ENCODE measurements around the gene KCNK7. TPM values are rescaled to one million over a fixed set of nuclear protein-coding genes. Genes with fewer than 3 reads are reported as not detected.
"Not testable (repeated sequence)": the region's sequence is repeated elsewhere in the genome, so short reads cannot be mapped to it uniquely, and the experiment has no call there.

Gene KCNK7
- total RNA-seq, 1 donor from 2014 or later = 1.7 TPM

GRCh38 chr11:65571420-65571819 is 24.2 kb downstream of the KCNK7 start:
- H3K9me3 ChIP-seq = no peaks in the 10 kb centered on the region
- no peak for ATAC-seq
- TF ChIP-seq CTCF (IDR thresholded peaks at IDR 0.05) = no peak
- intact Hi-C loops (cut with DNase I) = no loop called here
- H3K27ac ChIP-seq = peak overlapping the region; percentile 94
- H3K27me3 ChIP-seq (ENCODE audit: low read depth) = no peaks in the 10 kb centered on the region
- peak overlapping the region; percentile 81 for H3K4me3 ChIP-seq
- peaks cover 3% of the 10 kb centered on the region for H3K36me3 ChIP-seq
- H3K4me1 ChIP-seq = peaks cover 56% of the 10 kb centered on the region
- DNase-seq = no peak

GRCh38 chr11:65569973-65570918 is 25.4 kb downstream of the KCNK7 start, which contains the start of gene ZNRD2:
Gene ZNRD2 (plus strand): TSS chr11:65570477. CDS start chr11:65570492, 15 bp downstream.
- DNase-seq (peak; percentile 99), ATAC-seq (peak; percentile 89 to 91)
- intact Hi-C loops (cut with DNase I) = no loop called here
- peak within 1 kb of the TSS; percentile 81 for H3K4me3 ChIP-seq
- no peaks in the 10 kb centered on the region for H3K9me3 ChIP-seq
- peaks cover 60% of the 10 kb centered on the region for H3K4me1 ChIP-seq
- peaks cover 3% of the 10 kb centered on the region for H3K36me3 ChIP-seq
- no peaks in the 10 kb centered on the region for H3K27me3 ChIP-seq (ENCODE audit: low read depth)
- H3K27ac ChIP-seq = peak within 1 kb of the TSS; percentile 94
- TF ChIP-seq CTCF (IDR thresholded peaks at IDR 0.05) = peak; percentile 49

DNA sequence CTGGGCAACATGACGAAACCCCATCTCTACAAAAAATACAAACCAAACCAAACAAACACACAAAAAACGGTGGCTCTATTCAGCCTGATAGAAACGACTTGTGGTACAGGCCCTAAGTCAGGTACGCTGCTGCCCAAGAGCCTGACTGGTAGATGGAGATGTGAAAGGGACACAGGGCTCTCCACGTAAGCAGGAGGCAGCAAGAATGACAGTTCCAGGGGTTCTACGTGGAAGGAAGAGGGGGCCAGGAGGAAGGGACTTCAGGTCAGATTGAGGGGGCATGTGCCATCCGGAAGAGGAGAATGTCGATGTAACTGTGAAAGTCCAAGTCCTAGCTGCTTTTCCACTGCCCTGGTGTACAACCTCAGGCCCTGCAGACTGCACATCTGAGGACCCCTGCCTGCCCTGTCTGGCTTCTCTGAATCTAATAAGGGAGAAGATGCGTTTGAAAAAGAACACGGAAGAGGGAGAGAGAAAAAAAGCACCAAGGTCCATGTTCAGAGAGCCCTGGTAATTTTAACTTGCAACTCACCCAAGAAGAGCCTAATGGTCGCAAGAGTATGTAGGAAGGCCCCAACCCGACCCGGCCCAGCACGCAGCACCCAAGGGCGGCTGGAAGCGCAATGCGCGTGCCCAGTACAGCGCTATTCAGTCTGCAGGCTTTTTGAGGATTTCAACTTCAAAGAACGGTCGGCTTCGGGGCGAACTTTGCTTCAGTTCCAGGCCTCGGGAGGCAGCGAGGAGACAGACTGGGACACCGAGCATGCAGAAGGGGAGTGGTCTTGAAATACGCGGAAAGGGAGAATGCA is 26.2 kb downstream of the KCNK7 start:
- ATAC-seq (peak; percentile 23 to 36), DNase-seq (no peak)
- H3K36me3 ChIP-seq = peaks cover 3% of the 10 kb centered on the region
- H3K4me3 ChIP-seq = peak overlapping the region; percentile 81
- H3K27ac ChIP-seq = peak overlapping the region; percentile 94
- intact Hi-C loops (cut with DNase I) = no loop called here
- H3K27me3 ChIP-seq (ENCODE audit: low read depth) = no peaks in the 10 kb centered on the region
- H3K4me1 ChIP-seq = peaks cover 54% of the 10 kb centered on the region
- TF ChIP-seq CTCF (IDR thresholded peaks at IDR 0.05) = no peak
- no peaks in the 10 kb centered on the region for H3K9me3 ChIP-seq

GRCh38 chr11:65565624-65566453 is 29.8 kb downstream of the KCNK7 start:
- peak overlapping the region; percentile 53 for H3K27ac ChIP-seq
- peaks cover 3% of the 10 kb centered on the region for H3K36me3 ChIP-seq
- intact Hi-C loops (cut with DNase I) = no loop called here
- TF ChIP-seq CTCF (IDR thresholded peaks at IDR 0.05) = no peak
- H3K9me3 ChIP-seq = no peaks in the 10 kb centered on the region
- H3K4me3 ChIP-seq = no peak overlapping the region
- no peak for DNase-seq
- ATAC-seq = peak in 1 of 2 donors; percentile 6
- H3K27me3 ChIP-seq (ENCODE audit: low read depth) = no peaks in the 10 kb centered on the region
- H3K4me1 ChIP-seq = peaks cover 33% of the 10 kb centered on the region

DNA sequence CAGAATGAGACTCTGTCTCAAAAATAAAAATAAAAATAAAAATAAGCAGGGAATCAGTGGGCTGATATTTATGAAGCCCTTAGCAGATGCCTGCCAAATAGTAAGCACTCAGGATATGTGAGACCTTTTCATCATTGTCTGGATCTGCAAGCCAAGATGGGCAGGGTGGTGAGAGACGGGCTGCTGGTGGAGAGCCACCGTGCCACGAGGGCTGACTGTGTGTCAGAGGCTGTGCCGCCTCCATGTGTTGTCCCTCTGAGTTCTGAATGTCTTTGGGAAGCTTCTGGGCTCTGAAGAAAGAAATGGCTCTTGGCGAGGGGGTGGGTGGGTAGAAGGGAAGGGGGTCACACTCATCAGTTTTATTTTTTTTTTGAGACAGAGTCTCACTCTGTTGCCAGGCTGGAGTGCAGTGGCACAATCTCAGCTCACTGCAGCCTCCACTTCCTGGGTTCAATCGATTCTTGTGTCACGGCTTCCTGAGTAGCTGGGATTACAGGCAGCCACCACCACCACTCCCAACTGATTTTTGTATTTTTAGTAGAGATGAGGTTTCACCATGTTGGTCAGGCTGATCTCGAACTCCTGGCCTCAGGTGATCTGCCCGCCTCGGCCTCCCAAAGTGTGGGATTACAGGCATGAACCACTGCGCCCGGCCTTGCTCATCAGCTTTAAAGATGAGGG is 30.6 kb downstream of the KCNK7 start:
- peak overlapping the region; percentile 53 for H3K27ac ChIP-seq
- H3K9me3 ChIP-seq; H3K4me3 ChIP-seq; DNase-seq; H3K36me3 ChIP-seq; ATAC-seq; intact Hi-C loops (cut with DNase I); H3K27me3 ChIP-seq (ENCODE audit: low read depth): not testable (repeated sequence)
- H3K4me1 ChIP-seq = peaks cover 40% of the 10 kb centered on the region

All from lower lobe of right lung (tissue), 2 donors.